Gastrocnemius medialis (tissue), 4 donors: ENCODE measurements around the gene TUT4. TPM values are rescaled to one million over a fixed set of nuclear protein-coding genes. Genes with fewer than 3 reads are reported as not detected.
A peak's percentile ranks its signal among the peaks of the same experiment; 100 is the strongest.

Experiments
- ATAC-seq, 2 donors: fragments of 150-250 bp; one replicate each; pipeline ENCODE4 v1.9.1; 2016
- DNase-seq, 2 donors: peaks; one replicate each; pipeline ENCODE4 v3.0.0-alpha.2; 2019
- H3K27ac ChIP-seq, 4 donors: fragments of 200-600 bp; sonication (generic); 1 replicate in 1 of 4; 2 replicates in 3 of 4; pipeline ENCODE4 v1.5.1; 2016 to 2018; ENCODE audit warnings: mild to moderate bottlenecking in 2 of 4, moderate library complexity in 1 of 4
- H3K27me3 ChIP-seq, 3 donors: fragments of 200-600 bp; sonication (generic) in 2 of 3; 1 replicate in 1 of 3; 2 replicates in 2 of 3; pipeline versions ENCODE4 v1.5.1 to v1.6.0; 2016 to 2019; ENCODE audit warnings: mild to moderate bottlenecking in 1 of 3, moderate library complexity in 1 of 3
- H3K36me3 ChIP-seq, 2 donors: fragments of 200-600 bp; sonication (generic) in 1 of 2; one replicate each; pipeline ENCODE4 v1.5.1; 2017 to 2018
- H3K4me1 ChIP-seq, 2 donors: fragments of 200-600 bp; sonication (generic) in 1 of 2; one replicate each; pipeline ENCODE4 v1.5.1; 2016 to 2017; ENCODE audit warnings: mild to moderate bottlenecking in 2 of 2
- H3K4me3 ChIP-seq, 4 donors: fragments of 200-600 bp; sonication (generic) in 3 of 4; 1 replicate in 1 of 4; 2 replicates in 3 of 4; pipeline ENCODE4 v1.5.1; 2016 to 2019; ENCODE audit warnings: mild to moderate bottlenecking in 2 of 4
- H3K9me3 ChIP-seq, 3 donors: fragments of 200-600 bp; sonication (generic) in 2 of 3; 1 replicate in 1 of 3; 2 replicates in 2 of 3; pipeline ENCODE4 v1.5.1; 2016 to 2019
- CTCF ChIP-seq, 5 experiments: fragments of 450-650 bp in 3 of 5; fragments of 200-600 bp in 2 of 5; sonication (generic) in 2 of 5; IDR thresholded peaks in 4 of 5; conservative IDR thresholded peaks in 1 of 5; 1 replicate in 4 of 5; 2 replicates in 1 of 5; pipeline ENCODE4 v1.5.1; 2016 to 2019; ENCODE audit warnings: antibody characterized with exemption in 5 of 5, mild to moderate bottlenecking in 3 of 5, moderate library complexity in 3 of 5
- POLR2A ChIP-seq, 2 donors: fragments of 450-650 bp; IDR thresholded peaks; one replicate each; pipeline ENCODE4 v1.6.1; 2017; ENCODE audit warnings: antibody characterized with exemption in 2 of 2, mild to moderate bottlenecking in 2 of 2, moderate library complexity in 2 of 2
- in situ Hi-C, 4 donors: fragments of 200-750 bp; cut with MboI; loops; one replicate each; pipeline versions ENCODE4 v1.15.0 to v1.8.0; 2017; ENCODE audit warnings: low sequenced_read_pairs in 4 of 4
- intact Hi-C: fragments of 100-400 bp; cut with DNase I; formaldehyde crosslinking; loops from one replicate; pipeline ENCODE4 v1.15.1; 2023; ENCODE audit warnings: low total_unique reads
- total RNA-seq, 4 donors: library from RNA; depleted of rRNA; stranded (reverse); fragments of >200 nt; gene quantifications; one replicate each; pipeline versions ENCODE4 v1.1.0 to v1.2.3, GENCODE V29; 2016

Gene TUT4
- total RNA-seq, 4 donors from 2014 or later: 51.7 to 152 (median 67.5) TPM

- H3K4me1 ChIP-seq: peaks cover 35 to 36% of the 10 kb centered on the region in 2 donors
- TF ChIP-seq POLR2A (IDR thresholded peaks at IDR 0.05) (no peak), CTCF (IDR thresholded peaks at IDR 0.05 in 4 of 5, conservative IDR thresholded peaks at IDR 0.05 in 1 of 5) (no peak)
- H3K9me3 ChIP-seq: no peaks in the 10 kb centered on the region
- in situ Hi-C loops (no loop called here), intact Hi-C loops (loop anchor here (2.0 to 5.0 kb wide), 3 partner anchors 125 to 184 kb away; partner anchors contain the start of genes CC2D1B, ORC1 and PRPF38A)
- ATAC-seq: peak in 1 of 2 donors; percentile 3
- H3K27ac ChIP-seq: peak overlapping the region; percentile 97 to 99 (median 98)
- H3K36me3 ChIP-seq: no peaks in the 10 kb centered on the region
- no peaks in the 10 kb centered on the region for H3K27me3 ChIP-seq
- peak overlapping the region; percentile 91 to 100 (median 96) for H3K4me3 ChIP-seq
- no peak for DNase-seq
Measured at GRCh38 chr1:52551507-52552235, 1.2 kb downstream of the TUT4 start.

- intact Hi-C loops: loop anchor here (5.0 kb wide), 2 partner anchors 148 to 183 kb away; partner anchors contain the start of genes CC2D1B, ORC1 and PRPF38A
- DNase-seq: no peak
- in situ Hi-C loops: no loop called here
Measured at GRCh38 chr1:52550447-52550846, 2.4 kb downstream of the TUT4 start.

GRCh38 chr1:52549267-52549666 is 3.6 kb downstream of the TUT4 start:
- intact Hi-C loops (no loop called here), in situ Hi-C loops (no loop called here)
- Histone ChIP-seq H3K27ac (no peak overlapping the region), H3K27me3 (no peaks in the 10 kb centered on the region), H3K4me3 (no peak overlapping the region), H3K36me3 (no peaks in the 10 kb centered on the region), H3K4me1 (peaks cover 35% of the 10 kb centered on the region in 2 donors), H3K9me3 (no peaks in the 10 kb centered on the region)
- no peak for TF ChIP-seq CTCF (IDR thresholded peaks at IDR 0.05 in 4 of 5, conservative IDR thresholded peaks at IDR 0.05 in 1 of 5)
- TF ChIP-seq POLR2A (IDR thresholded peaks at IDR 0.05): no peak
- ATAC-seq (no peak), DNase-seq (no peak)

More at GRCh38 chr1:52550447-52550846, 2.4 kb downstream of the TUT4 start:
- Histone ChIP-seq H3K9me3 (no peaks in the 10 kb centered on the region), H3K4me1 (peaks cover 35 to 36% of the 10 kb centered on the region in 2 donors), H3K4me3 (peak overlapping the region in 1 of 4 donors; percentile 91), H3K27me3 (no peaks in the 10 kb centered on the region), H3K36me3 (no peaks in the 10 kb centered on the region), H3K27ac (peak overlapping the region; percentile 17 to 99 (median 98))
- ATAC-seq: no peak
- TF ChIP-seq CTCF (IDR thresholded peaks at IDR 0.05 in 4 of 5, conservative IDR thresholded peaks at IDR 0.05 in 1 of 5) (no peak), POLR2A (IDR thresholded peaks at IDR 0.05) (no peak)

- Histone ChIP-seq H3K4me1 (peaks cover 27 to 28% of the 10 kb centered on the region in 2 donors), H3K4me3 (no peak overlapping the region), H3K27ac (no peak overlapping the region), H3K27me3 (no peaks in the 10 kb centered on the region), H3K36me3 (no peaks in the 10 kb centered on the region), H3K9me3 (no peaks in the 10 kb centered on the region)
- in situ Hi-C loops (no loop called here), intact Hi-C loops (no loop called here)
- DNase-seq (no peak), ATAC-seq (no peak)
- no peak for TF ChIP-seq POLR2A (IDR thresholded peaks at IDR 0.05)
- no peak for TF ChIP-seq CTCF (IDR thresholded peaks at IDR 0.05 in 4 of 5, conservative IDR thresholded peaks at IDR 0.05 in 1 of 5)
Measured at GRCh38 chr1:52546852-52547251, 6.0 kb downstream of the TUT4 start.
